GM12892 (cell line): ENCODE measurements around the gene QRFP.

Experiments used
- DNase-seq: peaks from one replicate; pipeline ENCODE4 v3.0.0; 2011; ENCODE audit not compliant: insufficient read length
- FAIRE-seq: peaks from 2 replicates; lab custom pipeline; 2011; peaks lifted over from hg19 to GRCh38; lab: Jason Lieb, UNC
- POLR2A ChIP-seq: IDR thresholded peaks from 2 replicates; pipeline ENCODE4 v1.6.1; 2011; ENCODE audit warnings: low read depth, low read length, control low read depth
- POLR2AphosphoS5 ChIP-seq: IDR thresholded peaks from 2 replicates; pipeline ENCODE4 v1.6.1; 2011; ENCODE audit warnings: low read depth, low read length, control low read depth
- TAF1 ChIP-seq: IDR thresholded peaks from 2 replicates; pipeline ENCODE4 v1.6.1; 2011; ENCODE audit warnings: low read depth, mild to moderate bottlenecking, control low read depth, low read length, borderline replicate concordance

The QRFP gene

DNA sequence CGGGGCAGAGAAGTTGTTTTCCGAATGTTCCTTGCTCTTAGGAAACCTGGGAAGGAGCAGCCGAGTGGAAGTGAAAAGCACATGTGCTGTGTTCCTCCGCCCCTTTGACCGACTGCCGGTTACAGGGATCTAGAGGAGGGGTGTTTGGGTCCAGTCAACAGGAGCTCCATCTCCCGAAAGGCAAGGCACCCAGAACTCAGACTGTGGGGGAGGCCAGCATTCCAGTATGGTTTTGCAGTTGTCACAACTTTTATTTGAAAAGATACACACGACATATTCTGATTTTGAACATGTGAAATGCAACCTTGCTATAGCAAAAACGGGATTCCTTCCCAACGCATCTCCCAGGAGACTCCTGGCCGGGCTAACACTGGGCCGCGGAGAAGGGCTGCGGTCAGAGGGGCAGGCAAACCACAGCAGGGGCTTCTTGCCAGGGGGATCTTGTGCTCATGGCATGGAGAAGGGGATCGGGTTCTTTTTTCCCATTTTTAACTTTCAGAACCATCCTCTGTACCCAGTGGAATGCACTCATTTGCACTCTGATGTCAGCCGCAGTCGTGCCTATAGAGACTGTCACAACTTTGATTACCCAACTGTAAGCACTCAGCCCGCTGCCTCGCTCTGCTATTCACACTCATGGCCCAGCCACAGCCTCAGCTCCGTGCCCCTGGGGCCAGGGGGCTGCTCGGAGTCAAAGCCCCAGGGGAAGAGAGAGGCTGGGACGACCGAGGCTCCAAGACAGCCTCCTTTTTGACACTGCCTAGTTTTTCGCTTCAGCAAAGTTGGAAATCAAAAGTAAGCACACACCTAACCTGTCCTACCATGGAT, 3.9 kb downstream of the QRFP start:
- no peak for DNase-seq
- no peak for TF ChIP-seq POLR2AphosphoS5
- FAIRE-seq = no peak

DNA sequence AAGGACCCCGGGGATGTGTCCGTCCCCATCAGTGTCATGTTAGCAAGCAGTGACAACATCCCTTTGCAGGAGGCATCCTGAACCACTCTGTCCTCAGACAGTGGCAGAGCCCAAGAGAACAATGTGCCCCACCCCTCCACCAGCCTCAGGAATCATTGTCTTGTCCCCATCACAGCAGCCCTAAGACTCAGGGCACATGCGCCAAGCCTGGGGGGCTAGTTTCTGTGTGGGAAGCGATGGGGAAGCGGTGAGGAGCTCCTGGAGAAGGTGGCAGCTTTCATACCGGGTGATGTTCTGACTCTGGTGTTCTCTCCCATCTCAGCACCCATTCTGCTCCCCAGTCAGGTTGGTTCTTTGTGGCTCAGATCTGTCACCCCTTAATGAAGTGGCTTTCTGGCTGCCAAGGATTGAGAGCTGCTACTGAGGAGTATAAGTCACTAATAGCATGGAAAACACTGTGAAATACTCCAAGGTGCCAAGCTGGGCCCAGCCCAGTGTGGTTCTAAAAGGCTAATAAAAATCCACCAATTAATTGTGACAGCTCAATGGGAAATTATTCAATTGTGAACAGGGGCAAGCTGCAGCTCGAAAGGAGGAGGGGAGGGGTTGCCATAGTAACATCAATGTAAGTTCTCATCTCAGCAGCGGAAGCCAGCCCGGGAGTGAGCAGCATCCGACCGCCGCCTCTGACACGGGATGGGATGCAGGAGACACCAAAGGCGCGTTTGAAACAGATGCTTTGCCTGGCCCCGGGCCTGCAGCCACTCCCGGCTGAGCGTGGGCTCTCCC, 4.7 kb downstream of the QRFP start:
- DNase-seq (no peak), FAIRE-seq (no peak)
- TF ChIP-seq TAF1 (no peak), POLR2A (no peak), POLR2AphosphoS5 (no peak)

DNA sequence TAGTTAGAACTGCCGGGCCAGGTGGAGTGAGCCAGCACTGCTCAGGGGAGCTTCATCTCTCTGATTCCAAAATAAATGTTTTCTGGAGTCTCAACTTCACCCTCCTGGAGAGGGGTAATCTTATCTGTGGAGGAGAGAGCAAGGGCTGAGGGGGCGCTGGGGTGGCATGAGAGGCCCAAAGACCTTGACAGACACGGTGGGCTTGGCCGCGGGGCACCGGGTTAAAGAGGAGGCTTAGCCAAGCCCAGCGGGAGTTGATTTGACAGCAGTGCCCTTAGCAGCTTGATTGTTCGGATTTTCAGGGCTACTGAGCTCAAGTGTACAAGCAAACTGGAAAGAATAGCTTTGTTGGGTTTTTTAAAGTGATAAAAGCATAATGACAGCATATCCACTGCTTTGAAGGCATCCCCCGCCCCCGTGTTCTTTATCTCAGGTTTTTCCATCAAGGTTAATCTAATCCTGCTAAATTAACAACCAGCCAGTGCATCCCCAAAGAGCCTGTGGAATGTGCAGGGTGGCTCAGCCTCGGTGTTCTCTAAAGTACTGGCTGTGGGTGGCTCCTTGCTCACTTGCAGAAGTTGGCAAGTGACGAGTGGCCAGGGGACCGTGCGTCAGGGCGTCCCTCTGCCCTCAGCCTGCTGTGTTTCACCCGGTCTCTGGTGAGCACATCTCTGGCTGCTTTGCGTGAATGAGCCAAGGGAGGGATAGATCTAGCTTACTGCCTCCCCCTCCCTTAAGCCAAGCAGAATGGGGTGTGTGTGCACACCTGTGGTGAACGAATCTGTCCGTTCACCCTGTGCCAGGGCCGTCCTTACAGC, 5.5 kb downstream of the QRFP start:
- DNase-seq (no peak), FAIRE-seq (no peak)
- TF ChIP-seq TAF1 = no peak
- TF ChIP-seq POLR2A = no peak
- no peak for TF ChIP-seq POLR2AphosphoS5

DNA sequence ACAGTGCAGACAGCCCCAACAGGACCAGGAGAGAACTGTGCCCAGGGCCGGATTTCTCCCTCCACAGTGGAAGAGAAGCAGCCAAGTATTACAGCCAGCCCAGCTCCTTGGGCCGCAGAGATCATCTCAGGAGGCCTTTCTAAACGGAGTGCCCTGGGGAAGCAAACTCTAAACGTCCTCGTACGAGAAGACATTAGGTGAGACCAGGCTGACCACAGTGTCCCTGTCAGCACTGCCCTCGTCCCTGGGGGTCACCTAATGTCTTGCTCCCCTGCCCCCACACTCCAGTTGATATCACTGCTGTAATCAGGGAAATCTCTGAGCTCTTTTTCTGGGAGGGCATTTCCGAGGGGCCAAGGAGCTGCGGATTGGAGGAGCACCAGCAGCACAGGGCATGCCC, 6.5 kb downstream of the QRFP start:
- no peak for DNase-seq
- TF ChIP-seq POLR2A = no peak
- TF ChIP-seq TAF1 = no peak
- TF ChIP-seq POLR2AphosphoS5 = no peak
- FAIRE-seq = no peak

DNA sequence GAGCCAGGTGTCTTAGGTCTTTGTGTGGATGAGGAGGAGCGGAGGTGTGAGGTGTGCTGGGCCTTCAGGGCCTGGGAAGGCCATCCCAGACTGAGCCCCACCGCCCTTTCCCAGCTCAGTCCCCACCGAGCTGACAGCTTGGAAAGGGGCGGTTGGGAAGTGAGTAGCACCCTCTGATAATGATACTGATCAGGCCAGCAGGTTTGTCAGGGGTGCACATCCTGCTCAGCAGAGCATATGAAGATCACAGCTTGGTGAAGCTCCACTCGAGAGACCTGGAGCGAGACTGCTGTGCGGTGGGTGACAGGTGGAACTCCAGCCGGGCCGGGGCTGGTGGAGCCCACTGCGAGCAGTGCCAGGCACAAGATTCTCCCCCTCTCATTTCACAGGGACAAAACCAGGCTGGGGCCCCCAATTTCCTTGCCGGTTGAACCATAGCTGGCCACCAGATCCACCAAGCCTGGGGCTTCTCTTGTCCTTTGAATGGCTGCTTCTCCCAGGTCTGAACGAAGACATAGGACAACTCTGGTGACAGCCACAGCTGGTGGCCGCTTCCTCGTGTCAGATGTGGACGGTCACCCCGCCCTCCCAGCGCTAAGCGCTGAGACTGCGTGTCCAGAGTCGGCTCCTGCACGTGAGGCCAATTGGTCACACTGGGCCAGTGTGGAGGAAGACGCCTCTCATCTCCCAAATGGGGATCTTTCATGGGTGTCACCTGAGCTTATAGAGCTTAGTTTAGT, 8.3 kb downstream of the QRFP start:
- no peak for DNase-seq
- TF ChIP-seq POLR2AphosphoS5 (no peak), TAF1 (no peak), POLR2A (no peak)

DNA sequence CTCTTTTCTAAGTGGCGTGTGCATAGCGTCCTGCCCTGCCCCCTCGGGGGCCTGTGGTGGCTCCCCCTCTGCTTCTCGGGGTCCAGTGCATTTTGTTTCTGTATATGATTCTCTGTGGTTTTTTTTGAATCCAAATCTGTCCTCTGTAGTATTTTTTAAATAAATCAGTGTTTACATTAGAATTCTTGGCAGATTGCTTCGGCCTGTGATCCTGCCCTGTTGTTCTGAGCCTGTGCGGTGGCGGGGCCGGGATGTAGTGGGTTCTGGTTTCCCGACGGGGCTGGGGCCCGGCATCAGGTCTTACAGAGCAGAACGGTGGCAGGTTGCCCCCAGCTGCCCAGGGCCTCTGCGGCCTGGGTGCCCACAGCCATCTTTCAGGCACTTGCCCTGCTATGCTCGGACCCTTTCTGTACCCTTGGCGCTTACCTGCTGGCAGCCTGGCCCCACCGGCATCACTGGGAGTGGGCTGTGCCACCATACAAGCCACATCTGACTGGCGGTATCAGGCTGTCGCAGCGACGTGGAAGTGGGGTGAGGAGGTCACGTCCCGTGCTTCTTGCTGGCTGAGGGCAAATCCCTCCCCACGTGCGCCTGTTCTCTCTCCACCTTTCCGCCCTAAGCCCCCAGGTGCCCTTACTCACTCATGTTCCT, 9.0 kb downstream of the QRFP start:
- DNase-seq = no peak
- FAIRE-seq = no peak
- TF ChIP-seq POLR2AphosphoS5 (no peak), POLR2A (no peak), TAF1 (no peak)

More for the DNA sequence above, 8.3 kb downstream of the QRFP start:
- no peak for FAIRE-seq

DNA sequence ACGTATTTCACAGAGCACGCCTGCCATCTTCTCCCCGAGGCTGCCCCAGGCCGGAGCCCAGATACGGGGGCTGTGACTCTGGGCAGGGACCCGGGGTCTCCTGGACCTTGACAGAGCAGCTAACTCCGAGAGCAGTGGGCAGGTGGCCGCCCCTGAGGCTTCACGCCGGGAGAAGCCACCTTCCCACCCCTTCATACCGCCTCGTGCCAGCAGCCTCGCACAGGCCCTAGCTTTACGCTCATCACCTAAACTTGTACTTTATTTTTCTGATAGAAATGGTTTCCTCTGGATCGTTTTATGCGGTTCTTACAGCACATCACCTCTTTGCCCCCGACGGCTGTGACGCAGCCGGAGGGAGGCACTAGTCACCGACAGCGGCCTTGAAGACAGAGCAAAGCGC, 9.6 kb downstream of the QRFP start:
- TF ChIP-seq POLR2A (no peak), TAF1 (no peak), POLR2AphosphoS5 (no peak)
- no peak for FAIRE-seq
- no peak for DNase-seq

DNA sequence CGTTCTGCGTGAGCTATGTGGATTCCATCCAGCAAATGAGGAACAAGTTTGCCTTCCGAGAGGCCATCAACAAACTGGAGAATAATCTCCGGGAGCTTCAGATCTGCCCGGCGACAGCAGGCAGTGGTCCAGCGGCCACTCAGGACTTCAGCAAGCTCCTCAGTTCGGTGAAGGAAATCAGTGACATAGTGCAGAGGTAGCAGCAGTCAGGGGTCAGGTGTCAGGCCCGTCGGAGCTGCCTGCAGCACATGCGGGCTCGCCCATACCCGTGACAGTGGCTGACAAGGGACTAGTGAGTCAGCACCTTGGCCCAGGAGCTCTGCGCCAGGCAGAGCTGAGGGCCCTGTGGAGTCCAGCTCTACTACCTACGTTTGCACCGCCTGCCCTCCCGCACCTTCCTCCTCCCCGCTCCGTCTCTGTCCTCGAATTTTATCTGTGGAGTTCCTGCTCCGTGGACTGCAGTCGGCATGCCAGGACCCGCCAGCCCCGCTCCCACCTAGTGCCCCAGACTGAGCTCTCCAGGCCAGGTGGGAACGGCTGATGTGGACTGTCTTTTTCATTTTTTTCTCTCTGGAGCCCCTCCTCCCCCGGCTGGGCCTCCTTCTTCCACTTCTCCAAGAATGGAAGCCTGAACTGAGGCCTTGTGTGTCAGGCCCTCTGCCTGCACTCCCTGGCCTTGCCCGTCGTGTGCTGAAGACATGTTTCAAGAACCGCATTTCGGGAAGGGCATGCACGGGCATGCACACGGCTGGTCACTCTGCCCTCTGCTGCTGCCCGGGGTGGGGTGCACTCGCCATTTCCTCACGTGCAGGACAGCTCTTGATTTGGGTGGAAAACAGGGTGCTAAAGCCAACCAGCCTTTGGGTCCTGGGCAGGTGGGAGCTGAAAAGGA, 10.9 kb downstream of the QRFP start:
- no peak for FAIRE-seq
- no peak for DNase-seq
- no peak for TF ChIP-seq POLR2AphosphoS5
- no peak for TF ChIP-seq POLR2A
- no peak for TF ChIP-seq TAF1
